ENCODE measurements around the gene GNMT.

Gene GNMT

GRCh38 chr6:43013097-43013842, 52.7 kb downstream of the GNMT start:
- TF ChIP-seq CTCF (IDR thresholded peaks at IDR 0.05), result no peak
